Stimulated activated CD4-positive, alpha-beta T cell treated with anti-CD3 and anti-CD28 coated beads, TNF-alpha, amount 100 ng/mL, for 1 hour (primary cell): ENCODE measurements around the gene DBN1.
"Not testable (repeated sequence)": the region's sequence is repeated elsewhere in the genome, so short reads cannot be mapped to it uniquely, and the experiment has no call there.

ENCODE experiments used
- DNase-seq, 3 donors: peaks; one replicate each; pipeline ENCODE4 v3.0.0-alpha.2; 2020; ENCODE audit warnings: low read depth in 3 of 3, low spot score in 1 of 3

The DBN1 gene

GRCh38 chr5:177431317-177432142, 41.9 kb downstream of the DBN1 start:
- no peak for DNase-seq

- DNase-seq, result no peak
Measured at GRCh38 chr5:177430972-177431316, 42.5 kb downstream of the DBN1 start.

DNA sequence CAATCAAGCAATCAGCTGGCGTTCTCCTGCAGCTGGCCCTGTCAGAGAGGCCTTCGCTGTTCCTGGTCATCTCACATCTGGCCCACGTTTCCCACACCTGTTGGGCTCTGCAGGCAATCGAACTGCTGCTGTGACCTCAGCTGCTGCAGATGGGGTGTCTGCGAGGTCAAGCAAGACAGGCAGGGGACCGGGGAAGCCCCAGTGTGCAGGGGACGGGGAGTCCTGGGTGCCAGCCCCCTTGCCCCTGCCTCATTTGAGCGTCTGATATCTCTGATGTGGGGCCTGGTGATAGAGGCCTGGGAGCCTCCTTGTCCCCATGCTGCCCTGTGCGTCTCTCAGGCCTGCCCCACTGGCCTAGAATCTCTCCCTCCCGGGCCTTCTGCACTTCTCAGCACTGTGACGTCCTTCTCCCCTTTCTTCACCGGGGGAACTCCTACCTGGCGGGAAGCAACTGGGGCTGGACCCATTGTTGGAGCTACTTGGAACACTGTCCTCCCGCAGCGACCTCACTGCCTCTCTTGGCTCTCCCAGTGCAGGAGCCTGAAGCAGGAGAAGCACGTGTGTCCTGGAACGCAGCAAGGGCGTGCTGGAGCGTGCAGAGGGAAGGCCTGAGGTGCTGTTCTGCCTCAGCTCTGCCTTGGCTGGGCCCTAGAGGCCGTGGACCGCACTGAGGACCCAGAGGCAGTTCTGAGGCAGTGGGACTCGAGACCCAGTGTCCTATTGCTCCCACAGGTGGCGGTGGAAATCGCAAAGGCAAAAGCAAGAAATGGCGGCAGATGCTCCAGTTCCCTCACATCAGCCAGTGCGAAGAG, 43.1 kb downstream of the DBN1 start:
- no peak for DNase-seq

DNA sequence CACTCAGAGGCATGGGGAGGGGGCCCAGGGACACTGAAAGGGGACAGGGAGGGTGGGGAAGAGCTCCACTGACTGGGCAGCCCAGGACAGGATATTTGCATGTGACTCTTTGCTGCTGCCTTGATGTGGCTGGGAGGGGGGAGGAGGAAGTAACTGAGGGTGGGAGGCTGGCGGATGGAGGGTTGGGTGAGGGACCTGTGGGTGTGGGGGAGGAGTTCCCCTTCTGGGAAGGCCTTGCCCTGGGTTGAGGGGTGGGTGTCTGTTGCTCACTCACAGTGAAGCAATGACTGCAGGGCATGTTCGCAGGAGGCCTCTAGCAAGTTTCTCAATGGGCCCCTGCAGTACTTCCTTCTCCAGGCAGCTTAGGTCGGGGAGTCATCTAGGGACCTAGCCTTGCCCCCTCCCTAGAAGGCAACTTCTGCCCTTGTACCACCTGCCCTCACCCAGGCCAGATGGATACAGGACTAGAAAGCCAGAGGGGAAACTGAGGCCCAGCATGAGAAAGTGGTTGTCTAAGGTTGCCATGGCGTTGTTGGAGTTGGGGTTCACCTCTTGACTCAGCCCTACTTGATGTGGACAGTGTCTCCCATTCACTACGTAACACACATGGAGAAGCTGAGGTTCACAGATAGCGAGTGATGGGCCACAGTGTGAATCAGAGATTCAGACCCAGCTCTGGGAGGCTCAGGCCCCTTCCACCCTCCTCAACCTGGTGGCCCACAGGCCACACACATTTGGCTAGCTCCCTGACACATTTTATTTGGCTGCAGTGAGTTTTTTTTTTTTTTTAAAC, 44.0 kb downstream of the DBN1 start:
- DNase-seq, result peak; percentile 70 to 75 (median 72)

- no peak for DNase-seq
Measured at GRCh38 chr5:177428574-177429217, 44.7 kb downstream of the DBN1 start.

GRCh38 chr5:177427919-177428573, 45.4 kb downstream of the DBN1 start:
- no peak for DNase-seq

DNA sequence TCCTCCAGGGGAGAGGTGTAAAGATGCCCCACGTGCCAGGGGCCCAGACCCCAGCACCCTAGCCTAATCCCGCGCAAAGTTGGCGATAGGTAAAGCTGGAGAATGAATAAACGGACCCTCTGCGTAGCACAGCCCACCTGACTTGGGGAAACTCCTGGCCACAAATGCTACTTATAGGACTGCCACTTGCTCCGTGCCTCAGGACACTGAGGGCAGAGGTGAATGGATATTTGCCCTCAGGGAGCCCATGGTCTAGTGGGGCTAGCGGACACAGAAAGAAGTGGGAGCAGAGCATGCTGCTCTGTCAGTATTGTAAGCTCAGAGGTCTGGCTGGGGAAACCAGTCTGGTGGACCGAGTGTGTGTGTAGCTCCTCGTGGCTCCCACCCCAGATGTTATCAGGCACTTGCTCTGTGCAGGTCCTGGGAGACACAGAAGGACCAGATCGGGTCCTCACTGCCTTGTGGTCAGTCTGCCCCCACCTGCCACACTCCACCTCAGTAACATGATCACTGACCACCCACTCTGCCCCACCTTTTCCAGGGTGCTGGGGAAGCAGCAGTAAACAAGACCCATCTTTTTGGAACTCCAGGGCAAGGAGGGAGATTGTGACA, 46.1 kb downstream of the DBN1 start:
- no peak for DNase-seq

GRCh38 chr5:177426566-177427210, 46.7 kb downstream of the DBN1 start, which contains the start of gene GRK6:
TSS of gene GRK6 (plus strand) at chr5:177426676. CDS start at chr5:177426846, 170 bp downstream.
- DNase-seq, result no peak

- peak; percentile 94 to 100 (median 98) for DNase-seq
Measured at GRCh38 chr5:177425801-177426565, 47.5 kb downstream of the DBN1 start.

DNA sequence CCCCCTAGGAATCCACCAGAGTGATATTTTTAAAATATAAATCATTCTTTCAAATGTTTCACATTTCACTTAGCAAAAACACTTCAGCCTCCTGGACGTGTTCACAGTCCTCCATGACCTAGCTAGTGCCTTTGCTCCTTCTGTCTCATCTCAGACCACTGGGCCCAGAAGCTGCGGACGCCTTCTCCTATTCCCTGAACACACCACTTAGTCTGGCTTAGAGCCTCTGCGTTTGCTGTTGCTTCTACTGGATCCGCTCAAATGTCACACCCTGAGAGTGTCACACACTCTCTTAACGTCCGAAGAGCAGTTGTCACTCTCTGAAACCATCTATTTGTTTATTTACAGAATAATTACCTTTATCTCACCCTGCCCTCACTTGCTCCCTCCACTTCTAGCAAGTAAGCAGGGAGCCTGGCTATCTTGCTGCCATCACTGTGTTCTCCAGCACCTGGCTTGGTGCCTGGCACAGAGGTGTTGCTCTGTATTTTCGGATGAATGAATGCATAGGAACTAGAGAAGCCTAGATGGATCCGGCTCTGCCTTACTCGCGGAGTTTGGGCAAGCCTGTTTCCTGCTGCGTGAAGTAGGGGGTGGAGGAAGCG, 48.1 kb downstream of the DBN1 start:
- no peak for DNase-seq

DNA sequence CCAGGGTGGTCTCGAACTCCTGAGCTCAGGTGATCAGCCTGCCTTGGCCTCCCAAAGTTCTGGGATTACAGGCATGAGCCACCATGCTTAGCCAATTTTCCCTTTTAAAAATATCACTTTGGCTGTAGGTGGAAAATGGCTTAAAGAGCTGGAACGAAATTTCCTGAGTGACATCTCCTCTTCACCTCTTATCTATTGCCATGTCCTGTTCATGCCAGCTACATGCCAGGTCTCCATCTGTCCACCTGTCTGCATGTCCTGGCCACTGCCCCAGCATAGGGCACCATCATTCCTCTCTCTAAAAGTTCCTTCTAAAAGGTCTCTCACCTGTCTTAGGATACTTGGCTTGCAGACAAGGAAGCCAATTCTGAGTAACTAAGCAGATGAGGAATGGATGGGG, 49.8 kb downstream of the DBN1 start:
- DNase-seq, result no peak

- no peak for DNase-seq
Measured at GRCh38 chr5:177421062-177421798, 52.2 kb downstream of the DBN1 start.

- DNase-seq, result not testable (repeated sequence)
Measured at GRCh38 chr5:177420472-177420871, 53.0 kb downstream of the DBN1 start.

- no peak for DNase-seq
Measured at GRCh38 chr5:177419046-177419445, 54.4 kb downstream of the DBN1 start.

DNA sequence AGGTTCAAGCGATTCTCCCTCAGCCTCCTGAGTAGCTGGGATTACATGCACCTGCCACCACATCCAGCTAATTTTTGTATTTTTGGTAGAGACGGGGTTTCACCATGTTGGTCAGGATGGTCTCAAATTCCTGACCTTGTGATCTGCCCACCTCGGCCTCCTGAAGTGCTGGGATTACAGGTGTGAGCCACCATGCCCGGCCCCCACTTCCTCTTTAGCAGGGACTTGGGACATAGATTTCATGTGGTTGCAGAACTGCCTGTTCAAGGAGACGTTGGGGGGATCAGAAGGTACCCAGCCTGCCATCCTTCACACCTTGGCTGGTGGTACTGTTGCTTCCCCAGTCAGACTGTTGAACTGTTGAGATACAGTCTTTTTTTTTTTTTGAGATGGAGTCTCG, 56.4 kb downstream of the DBN1 start:
- not testable (repeated sequence) for DNase-seq

DNA sequence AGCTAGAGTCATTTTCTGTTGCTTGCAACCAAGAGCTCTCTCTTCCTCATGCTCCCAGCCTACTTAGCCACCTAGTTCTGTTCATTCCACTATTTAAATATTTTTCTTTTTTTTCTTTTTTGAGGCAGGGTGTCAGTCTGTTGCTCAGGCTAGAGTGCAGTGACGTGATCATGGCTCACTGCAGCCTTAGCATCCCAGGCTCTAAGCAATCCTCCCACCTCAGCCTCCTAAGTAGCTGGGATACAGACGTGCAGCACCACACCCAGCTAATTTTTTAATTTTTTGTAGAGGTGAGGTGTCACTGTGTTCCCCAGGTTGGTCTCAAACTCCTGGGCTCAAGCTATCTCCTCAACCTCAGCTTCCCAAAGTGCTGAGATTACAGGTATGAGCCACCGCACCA, 59.0 kb downstream of the DBN1 start:
- DNase-seq, result no peak

- DNase-seq, result no peak
Measured at GRCh38 chr5:177412603-177413233, 60.7 kb downstream of the DBN1 start.
